ENCODE data around the gene CADM1. TPM values are rescaled to one million over a fixed set of nuclear protein-coding genes. Genes with fewer than 3 reads are reported as not detected.

CADM1 gene
- total and polyA plus RNA-seq, 11 donors, result 11.4 to 80.2 (median 40.6) TPM

DNA sequence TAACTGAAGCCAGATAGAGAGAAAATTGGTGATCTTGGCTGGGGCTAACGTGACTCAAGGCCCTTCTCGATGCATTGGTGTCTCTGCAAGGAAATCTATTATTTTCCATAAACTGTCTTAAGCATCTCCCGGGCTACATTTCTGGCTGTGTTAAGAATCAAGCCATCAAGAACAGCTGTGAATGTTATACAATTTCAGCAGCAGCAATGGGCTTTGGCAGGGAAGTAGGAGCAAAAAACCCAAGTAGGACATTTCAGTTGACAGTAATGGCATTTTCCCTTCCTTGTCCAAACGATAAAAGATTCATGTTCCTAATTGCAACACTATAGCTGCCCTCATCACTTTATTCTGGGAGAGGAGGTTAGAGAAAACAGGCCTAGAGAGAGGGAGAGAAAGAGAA lies 335.0 kb downstream of the CADM1 start:
- intact Hi-C loops (cut with DNase I), result loop anchor here in 1 of 10 donors (5.0 kb wide), 1 partner anchor 197 kb away; no protein-coding TSS in a partner anchor
- Histone ChIP-seq H3K27me3 (peaks cover 0 to 3% (median 0%) of the 10 kb centered on the region in 9 donors), H3K27ac (no peak overlapping the region), H3K9me3 (no peaks in the 10 kb centered on the region), H3K4me3 (no peak overlapping the region), H3K4me1 (peaks cover 0 to 16% (median 4%) of the 10 kb centered on the region in 12 donors), H3K36me3 (no peaks in the 10 kb centered on the region)
- no peak for DNase-seq
- WGBS, 4 donors, result 59 to 72% (median 68%) methylated on average over 4 of the region's 4 CpGs
- TF ChIP-seq, protein P1, sequence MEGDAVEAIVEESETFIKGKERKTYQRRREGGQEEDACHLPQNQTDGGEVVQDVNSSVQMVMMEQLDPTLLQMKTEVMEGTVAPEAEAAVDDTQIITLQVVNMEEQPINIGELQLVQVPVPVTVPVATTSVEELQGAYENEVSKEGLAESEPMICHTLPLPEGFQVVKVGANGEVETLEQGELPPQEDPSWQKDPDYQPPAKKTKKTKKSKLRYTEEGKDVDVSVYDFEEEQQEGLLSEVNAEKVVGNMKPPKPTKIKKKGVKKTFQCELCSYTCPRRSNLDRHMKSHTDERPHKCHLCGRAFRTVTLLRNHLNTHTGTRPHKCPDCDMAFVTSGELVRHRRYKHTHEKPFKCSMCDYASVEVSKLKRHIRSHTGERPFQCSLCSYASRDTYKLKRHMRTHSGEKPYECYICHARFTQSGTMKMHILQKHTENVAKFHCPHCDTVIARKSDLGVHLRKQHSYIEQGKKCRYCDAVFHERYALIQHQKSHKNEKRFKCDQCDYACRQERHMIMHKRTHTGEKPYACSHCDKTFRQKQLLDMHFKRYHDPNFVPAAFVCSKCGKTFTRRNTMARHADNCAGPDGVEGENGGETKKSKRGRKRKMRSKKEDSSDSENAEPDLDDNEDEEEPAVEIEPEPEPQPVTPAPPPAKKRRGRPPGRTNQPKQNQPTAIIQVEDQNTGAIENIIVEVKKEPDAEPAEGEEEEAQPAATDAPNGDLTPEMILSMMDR (IDR thresholded peaks at IDR 0.05), result no peak
- TF ChIP-seq POLR2A (IDR thresholded peaks at IDR 0.05), result no peak
- ATAC-seq, result no peak

DNA sequence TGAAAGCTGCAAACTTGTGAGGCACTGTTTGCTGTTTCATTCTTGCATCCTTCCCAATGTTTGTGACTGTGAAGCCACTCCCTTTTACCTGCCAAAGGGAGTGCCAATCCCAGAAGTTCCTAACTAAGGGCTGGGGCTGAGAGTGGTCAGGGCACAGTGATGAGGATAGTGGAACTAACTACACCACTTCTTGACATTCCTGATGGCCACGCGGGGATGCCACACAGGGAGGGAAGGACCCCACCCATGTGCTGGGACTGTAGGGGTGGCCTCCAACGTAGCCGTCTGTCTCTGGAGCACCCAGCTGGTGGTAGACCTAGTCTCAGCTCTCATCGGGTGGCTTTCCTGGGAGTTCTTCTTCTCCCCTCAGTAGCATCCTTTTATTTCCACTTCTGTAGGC lies 335.5 kb downstream of the CADM1 start:
- no peak overlapping the region for H3K4me3 ChIP-seq
- H3K27ac ChIP-seq, result peak overlapping the region in 7 of 12 donors; percentile 14 to 78 (median 65)
- H3K4me1 ChIP-seq, result peaks cover 0 to 16% (median 4%) of the 10 kb centered on the region in 12 donors
- ATAC-seq (peak in 3 of 4 donors; percentile 2 to 8 (median 5)), DNase-seq (no peak)
- H3K9me3 ChIP-seq, result no peaks in the 10 kb centered on the region
- no peaks in the 10 kb centered on the region for H3K36me3 ChIP-seq
- intact Hi-C loops (cut with DNase I), result loop anchor here in 1 of 10 donors (5.0 kb wide), 1 partner anchor 196 kb away; no protein-coding TSS in a partner anchor
- peaks cover 0 to 3% (median 0%) of the 10 kb centered on the region in 9 donors for H3K27me3 ChIP-seq
- 67 to 78% (median 69%) methylated on average over 5 of the region's 5 CpGs for WGBS, 4 donors
- TF ChIP-seq, protein P1 (IDR thresholded peaks at IDR 0.05), result no peak
- no peak for TF ChIP-seq POLR2A (IDR thresholded peaks at IDR 0.05)

DNA sequence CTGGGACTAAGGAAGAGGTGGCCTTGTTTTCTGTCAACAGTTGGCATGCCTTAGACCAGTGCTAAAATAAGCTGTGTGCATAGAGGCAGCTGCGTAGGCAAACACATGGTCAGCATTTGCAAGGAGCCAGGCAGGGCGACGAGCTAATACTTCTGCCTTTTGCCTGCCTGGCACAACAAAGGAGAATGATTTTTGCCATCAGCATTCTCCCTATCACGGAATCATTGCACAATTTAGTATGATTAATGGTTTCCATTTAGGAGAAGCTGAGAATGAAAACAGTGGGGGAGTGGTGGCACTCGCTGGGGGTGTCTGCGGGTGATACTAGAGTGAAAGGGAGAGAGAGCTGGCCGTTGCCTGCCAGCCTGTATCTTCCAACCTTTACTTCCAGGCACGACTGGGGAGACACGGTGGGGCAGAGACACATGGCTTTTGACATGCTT lies 336.0 kb downstream of the CADM1 start:
- Histone ChIP-seq H3K27me3 (peaks cover 0 to 3% (median 0%) of the 10 kb centered on the region in 9 donors), H3K9me3 (no peaks in the 10 kb centered on the region), H3K4me3 (peak overlapping the region in 1 of 12 donors; percentile 10), H3K27ac (peak overlapping the region in 10 of 12 donors; percentile 30 to 78 (median 66)), H3K4me1 (peaks cover 0 to 16% (median 4%) of the 10 kb centered on the region in 12 donors), H3K36me3 (no peaks in the 10 kb centered on the region)
- WGBS, 4 donors, result 38 to 49% (median 46%) methylated on average over 9 of the region's 9 CpGs
- intact Hi-C loops (cut with DNase I), result loop anchor here in 1 of 10 donors (5.0 kb wide), 1 partner anchor 196 kb away; no protein-coding TSS in a partner anchor
- peak in 4 of 5 donors; percentile 35 to 69 (median 51) for DNase-seq
- TF ChIP-seq, protein P1 (IDR thresholded peaks at IDR 0.05), result no peak
- no peak for TF ChIP-seq POLR2A (IDR thresholded peaks at IDR 0.05)
- peak; percentile 86 to 95 (median 94) for ATAC-seq

DNA sequence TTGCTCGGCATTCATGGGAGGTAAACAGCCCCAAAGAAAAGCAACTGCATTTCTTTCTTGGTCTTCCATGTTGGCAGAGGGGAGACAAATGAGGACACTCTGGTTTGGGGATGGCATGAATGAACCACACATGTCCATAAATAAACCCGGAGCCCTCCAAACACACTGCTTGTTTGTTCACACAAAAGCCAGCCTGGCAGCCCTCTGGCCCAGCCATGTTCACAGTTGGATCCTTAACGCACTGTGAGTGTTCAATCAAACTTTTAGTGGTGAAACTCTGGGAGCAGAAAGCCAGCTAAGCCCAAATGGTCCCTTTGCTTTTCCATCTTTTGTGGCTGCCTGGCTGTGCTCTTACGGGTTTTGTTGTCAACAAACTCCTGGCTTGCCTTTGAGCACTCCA lies 336.8 kb downstream of the CADM1 start:
- no peak overlapping the region for H3K4me3 ChIP-seq
- no peaks in the 10 kb centered on the region for H3K9me3 ChIP-seq
- ATAC-seq (peak in 1 of 4 donors; percentile 10), DNase-seq (no peak)
- WGBS, 4 donors, result 73 to 77% (median 76%) methylated on average over 4 of the region's 4 CpGs
- H3K36me3 ChIP-seq, result no peaks in the 10 kb centered on the region
- H3K4me1 ChIP-seq, result peaks cover 0 to 16% (median 4%) of the 10 kb centered on the region in 12 donors
- TF ChIP-seq POLR2A (IDR thresholded peaks at IDR 0.05), result no peak
- TF ChIP-seq, protein P1 (IDR thresholded peaks at IDR 0.05), result no peak
- peaks cover 0 to 8% (median 0%) of the 10 kb centered on the region in 9 donors for H3K27me3 ChIP-seq
- peak overlapping the region in 9 of 12 donors; percentile 24 to 78 (median 68) for H3K27ac ChIP-seq
- intact Hi-C loops (cut with DNase I), result loop anchor here in 1 of 10 donors (5.0 kb wide), 1 partner anchor 195 kb away; no protein-coding TSS in a partner anchor

All from heart left ventricle (tissue), 16 donors.